Right renal pelvis (tissue), 4 donors: ENCODE data around the gene IRF3. TPM values are rescaled to one million over a fixed set of nuclear protein-coding genes. Genes with fewer than 3 reads are reported as not detected.
"Not testable (repeated sequence)": the region's sequence is repeated elsewhere in the genome, so short reads cannot be mapped to it uniquely, and the experiment has no call there.

Source experiments
- DNase-seq, 4 donors: peaks; one replicate each; pipeline ENCODE4 v3.0.0-alpha.2; 2013; ENCODE audit warnings: low read depth in 4 of 4, low spot score in 3 of 4, missing footprints in 1 of 4
- polyA plus RNA-seq, 4 donors: library from polyadenylated mRNA; unstranded; fragments of 120-200 nt; gene quantifications; one replicate each; pipeline ENCODE4 v1.2.1, GENCODE V29; 2013; ENCODE audit not compliant: insufficient read length in 4 of 4

Gene IRF3
- polyA plus RNA-seq, 4 donors, result 41.2 to 56.3 (median 47.9) TPM

DNA sequence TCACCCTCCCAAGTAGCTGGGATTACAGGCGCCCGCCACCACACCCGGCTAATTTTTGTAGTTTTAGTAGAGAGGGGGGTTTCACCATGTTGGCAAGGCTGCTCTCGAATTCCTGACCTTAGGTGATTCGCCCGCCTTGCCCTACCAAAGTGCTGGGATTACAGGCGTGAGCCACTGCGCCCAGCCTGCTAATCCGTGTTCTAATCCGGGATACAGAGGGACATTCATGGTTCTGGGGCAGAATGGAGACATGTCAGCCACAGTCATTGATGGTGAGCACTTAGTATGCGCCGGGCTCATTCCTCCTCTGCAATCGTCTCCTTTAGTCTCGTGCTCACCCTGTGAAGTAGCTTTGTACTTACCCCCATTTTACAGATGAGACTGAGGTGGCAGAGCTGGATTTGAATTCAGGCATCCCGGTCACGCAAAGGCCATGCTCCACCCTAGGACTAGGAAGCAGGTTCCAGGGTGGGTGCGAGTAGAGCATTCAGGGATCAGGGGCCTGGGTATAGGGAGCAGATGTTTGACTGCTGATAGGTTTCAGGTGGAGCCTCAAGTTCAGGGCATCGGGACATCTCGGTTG, 34.0 kb downstream of the IRF3 start:
- no peak for DNase-seq

- DNase-seq, result no peak
Measured at GRCh38 chr19:49631014-49631588, 34.6 kb downstream of the IRF3 start.

GRCh38 chr19:49629659-49630058, 36.0 kb downstream of the IRF3 start:
- DNase-seq, result no peak

DNA sequence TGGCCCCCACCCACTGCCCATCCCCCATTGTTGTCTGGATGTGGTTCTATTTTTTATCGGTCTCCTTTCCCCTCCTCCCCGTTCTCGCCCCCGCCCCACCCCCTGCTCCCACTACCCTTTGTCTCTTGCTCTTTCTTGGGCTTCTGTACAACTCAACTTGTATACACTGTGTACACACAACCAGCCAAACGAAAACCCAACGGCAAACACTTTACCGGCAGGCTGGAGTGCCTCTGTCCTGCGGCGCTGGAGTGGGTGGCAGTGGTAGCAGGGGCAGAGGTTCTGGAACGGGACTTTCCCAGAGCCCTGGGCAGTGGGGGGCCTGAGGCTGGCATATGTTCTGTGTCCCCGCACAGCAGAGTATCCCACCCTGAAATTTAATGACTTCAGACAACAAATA, 39.4 kb downstream of the IRF3 start:
- DNase-seq, result no peak

GRCh38 chr19:49624967-49625910, 40.4 kb downstream of the IRF3 start:
- no peak for DNase-seq

DNA sequence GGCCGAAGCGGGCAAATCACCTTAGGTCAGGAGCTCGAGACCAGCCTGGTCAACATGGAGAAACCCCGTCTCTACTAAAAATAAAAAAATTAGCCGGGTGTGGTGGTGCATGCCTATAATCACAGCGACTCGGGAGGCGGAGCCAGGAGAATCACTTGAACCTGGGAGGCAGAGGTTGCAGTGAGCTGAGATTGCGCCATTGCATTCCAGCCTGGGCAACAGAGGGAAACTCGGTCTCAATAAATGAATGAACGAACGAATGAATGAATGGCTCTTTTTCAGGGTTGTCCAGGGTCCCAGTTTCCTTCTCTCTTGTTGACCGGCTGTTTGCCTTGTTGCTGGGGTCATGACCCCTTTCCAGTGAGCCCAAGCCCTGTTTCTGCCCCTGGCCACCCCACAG, 47.8 kb downstream of the IRF3 start:
- not testable (repeated sequence) for DNase-seq

DNA sequence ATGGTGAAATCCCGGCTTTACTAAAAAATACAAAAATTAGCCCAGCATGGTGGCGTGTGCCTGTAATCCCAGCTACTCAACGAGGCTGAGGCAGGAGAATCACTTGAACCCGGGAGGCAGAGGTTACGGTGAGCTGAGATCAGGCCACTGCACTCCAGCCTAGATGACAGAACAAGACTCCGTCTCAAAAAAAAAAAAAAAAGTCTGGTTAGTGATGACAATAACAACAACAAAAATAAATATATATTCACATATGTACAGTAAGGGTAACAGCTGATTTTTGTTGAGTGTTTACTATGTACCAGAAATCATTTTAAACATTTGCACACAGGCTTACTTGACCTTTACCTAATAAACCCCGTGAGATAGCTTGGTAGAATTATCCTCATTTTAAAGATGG, 48.7 kb downstream of the IRF3 start:
- no peak for DNase-seq

- no peak for DNase-seq
Measured at GRCh38 chr19:49616532-49616931, 49.1 kb downstream of the IRF3 start.

- no peak for DNase-seq
Measured at GRCh38 chr19:49615861-49616260, 49.8 kb downstream of the IRF3 start.

GRCh38 chr19:49614096-49614833, 51.4 kb downstream of the IRF3 start:
- DNase-seq, result no peak

GRCh38 chr19:49613374-49613773, 52.3 kb downstream of the IRF3 start:
- DNase-seq, result no peak

Other genes starting within 250 kb of the IRF3 start
- not detected for gene PTH2, start 242.4 kb downstream of the IRF3 start, polyA plus RNA-seq
- gene GFY, start 240.5 kb downstream of the IRF3 start, polyA plus RNA-seq, result under 1 TPM in 1 of 4 donors, not detected in 3; 0.04 TPM
- under 1 TPM; 0.25 to 0.49 (median 0.40) TPM for gene SLC17A7, start 224.3 kb downstream of the IRF3 start, polyA plus RNA-seq
- gene PIH1D1, start 214.0 kb downstream of the IRF3 start, polyA plus RNA-seq, result 10 to 100 TPM; 79.0 to 96.1 (median 82.8) TPM
- 10 to 100 TPM; 16.6 to 27.5 (median 18.3) TPM for gene ALDH16A1, start 212.6 kb downstream of the IRF3 start, polyA plus RNA-seq
- gene FLT3LG, start 191.6 kb downstream of the IRF3 start, polyA plus RNA-seq, result 1 to 10 TPM; 2.6 to 4.5 (median 3.6) TPM
- 1,000 to 10,000 TPM; 2,364 to 2,825 (median 2,611) TPM for gene RPL13A, start 178.2 kb downstream of the IRF3 start, polyA plus RNA-seq
- gene RPS11, start 169.4 kb downstream of the IRF3 start, polyA plus RNA-seq, result 1,000 to 10,000 TPM; 2,560 to 2,862 (median 2,794) TPM
- 100 to 1,000 TPM; 242 to 339 (median 259) TPM for gene FCGRT, start 153.2 kb downstream of the IRF3 start, polyA plus RNA-seq
- 10 to 100 TPM; 14.5 to 23.3 (median 17.4) TPM for gene RCN3, start 137.9 kb downstream of the IRF3 start, polyA plus RNA-seq
- gene NOSIP, start 85.3 kb downstream of the IRF3 start, polyA plus RNA-seq, result 10 to 100 TPM; 53.6 to 73.7 (median 60.5) TPM
- gene PRRG2, start 84.5 kb downstream of the IRF3 start, polyA plus RNA-seq, result 1 to 10 TPM; 7.3 to 9.3 (median 8.3) TPM
- gene PRR12, start 74.7 kb downstream of the IRF3 start, polyA plus RNA-seq, result 10 to 100 TPM; 17.9 to 27.1 (median 20.2) TPM
- gene RRAS, start 25.7 kb downstream of the IRF3 start, polyA plus RNA-seq, result 10 to 100 TPM; 23.7 to 32.2 (median 25.8) TPM
- 10 to 100 TPM; 31.4 to 47.6 (median 34.7) TPM for gene SCAF1, start 23.6 kb downstream of the IRF3 start, polyA plus RNA-seq
- gene BCL2L12, start 76 bp upstream of the IRF3 start, polyA plus RNA-seq, result 10 to 100 TPM; 20.5 to 32.6 (median 23.9) TPM
- gene PRMT1, start 11.4 kb upstream of the IRF3 start, polyA plus RNA-seq, result 100 to 1,000 TPM; 196 to 239 (median 211) TPM
- gene ADM5, start 23.7 kb upstream of the IRF3 start, polyA plus RNA-seq, result 1 to 10 TPM in 3 of 4 donors, under 1 TPM in 1; 0.61 to 1.6 (median 1.3) TPM
- 10 to 100 TPM; 10.3 to 13.3 (median 12.2) TPM for gene CPT1C, start 25.3 kb upstream of the IRF3 start, polyA plus RNA-seq
- under 1 TPM in 2 of 4 donors, not detected in 2; 0.11 to 0.38 TPM for gene TSKS, start 97.4 kb upstream of the IRF3 start, polyA plus RNA-seq
- 10 to 100 TPM; 48.7 to 68.2 (median 52.9) TPM for gene AP2A1, start 101.1 kb upstream of the IRF3 start, polyA plus RNA-seq
- 10 to 100 TPM; 29.6 to 40.2 (median 31.7) TPM for gene FUZ, start 147.4 kb upstream of the IRF3 start, polyA plus RNA-seq
- 10 to 100 TPM; 58.8 to 74.9 (median 66.2) TPM for gene MED25, start 152.4 kb upstream of the IRF3 start, polyA plus RNA-seq
- 100 to 1,000 TPM; 249 to 353 (median 277) TPM for gene PTOV1, start 185.3 kb upstream of the IRF3 start, polyA plus RNA-seq
- 10 to 100 TPM; 42.7 to 57.9 (median 46.3) TPM for gene PNKP, start 201.7 kb upstream of the IRF3 start, polyA plus RNA-seq
- gene AKT1S1, start 211.5 kb upstream of the IRF3 start, polyA plus RNA-seq, result 10 to 100 TPM; 30.0 to 43.8 (median 34.2) TPM
- gene TBC1D17, start 211.8 kb upstream of the IRF3 start, polyA plus RNA-seq, result 10 to 100 TPM; 40.4 to 51.4 (median 43.4) TPM
- 1 to 10 TPM; 1.7 to 3.6 (median 2.3) TPM for gene IL4I1, start 231.0 kb upstream of the IRF3 start, polyA plus RNA-seq